Naive B cell (primary cell): ENCODE results near the gene FAM13A. TPM values are rescaled to one million over a fixed set of nuclear protein-coding genes. Genes with fewer than 3 reads are reported as not detected.
A peak's percentile ranks its signal among the peaks of the same experiment; 100 is the strongest.

Experiments used
- ATAC-seq, 2 donors: fragments of 150-1000 bp; cut with Tn5 transposase; 2 replicates each; pipeline ENCODE4 v1.10.0; 2021; ENCODE audit warnings: low read depth in 2 of 2, mild to moderate bottlenecking in 2 of 2, moderate library complexity in 2 of 2
- DNase-seq: peaks from one replicate; pipeline ENCODE4 v3.0.0; 2022
- H3K27ac Mint-ChIP-seq, 6 donors: one replicate each; pipeline ENCODE4 v1.8.0; 2020 to 2022; ENCODE audit warnings: mild to moderate bottlenecking in 6 of 6, mixed read lengths in 6 of 6, moderate library complexity in 5 of 6, inconsistent platforms in 2 of 6
- H3K27me3 Mint-ChIP-seq, 3 donors: one replicate each; pipeline ENCODE4 v1.8.0; 2021 to 2022; ENCODE audit warnings: mixed read lengths in 3 of 3, mild to moderate bottlenecking in 1 of 3
- H3K36me3 Mint-ChIP-seq, 2 donors: one replicate each; pipeline ENCODE4 v1.8.0; 2020 to 2022; ENCODE audit warnings: mixed read lengths in 2 of 2, inconsistent platforms in 1 of 2, mild to moderate bottlenecking in 1 of 2
- H3K4me1 Mint-ChIP-seq, 3 donors: one replicate each; pipeline ENCODE4 v1.8.0; 2020 to 2022; ENCODE audit warnings: mixed read lengths in 3 of 3, inconsistent platforms in 1 of 3, mild to moderate bottlenecking in 1 of 3, moderate library complexity in 1 of 3
- H3K4me3 Mint-ChIP-seq, 8 donors: one replicate each; pipeline ENCODE4 v1.8.0; 2020 to 2022; ENCODE audit warnings: mild to moderate bottlenecking in 8 of 8, mixed read lengths in 8 of 8, moderate library complexity in 8 of 8, inconsistent platforms in 2 of 8
- H3K9me3 Mint-ChIP-seq, 7 donors: one replicate each; pipeline ENCODE4 v1.8.0; 2020 to 2022; ENCODE audit warnings: mixed read lengths in 7 of 7, mild to moderate bottlenecking in 5 of 7, inconsistent platforms in 2 of 7, moderate library complexity in 1 of 7
- polyA plus RNA-seq, 6 donors: library from polyadenylated mRNA; unstranded; fragments of 300-500 nt; fragmentation: Illumina TruSeq; gene quantifications; one replicate each; pipeline ENCODE4 v1.2.3, GENCODE V29; 2021; ENCODE audit warnings: low read depth in 6 of 6

The FAM13A gene
- polyA plus RNA-seq, 6 donors from 2014 or later: 0.41 to 1.8 (median 0.61) TPM

- H3K9me3 Mint-ChIP-seq: no peaks in the 10 kb centered on the region
Observed at GRCh38 chr4:88807499-88807898, 249.5 kb downstream of the FAM13A start.

GRCh38 chr4:88804234-88804633, 252.8 kb downstream of the FAM13A start:
- DNase-seq (no peak), ATAC-seq (no peak)
- Mint-ChIP-seq H3K36me3 (no peaks in the 10 kb centered on the region), H3K27ac (no peak overlapping the region), H3K4me3 (no peak overlapping the region), H3K27me3 (no peaks in the 10 kb centered on the region), H3K4me1 (no peaks in the 10 kb centered on the region), H3K9me3 (no peaks in the 10 kb centered on the region)

More at GRCh38 chr4:88807499-88807898, 249.5 kb downstream of the FAM13A start:
- Mint-ChIP-seq H3K4me3 (no peak overlapping the region), H3K27me3 (no peaks in the 10 kb centered on the region), H3K36me3 (no peaks in the 10 kb centered on the region), H3K4me1 (no peaks in the 10 kb centered on the region), H3K27ac (no peak overlapping the region)
- ATAC-seq: no peak
- DNase-seq: no peak

GRCh38 chr4:88803600-88804096, 253.3 kb downstream of the FAM13A start:
- no peak overlapping the region for H3K27ac Mint-ChIP-seq
- DNase-seq (no peak), ATAC-seq (no peak)
- no peak overlapping the region for H3K4me3 Mint-ChIP-seq
- no peaks in the 10 kb centered on the region for H3K27me3 Mint-ChIP-seq
- H3K4me1 Mint-ChIP-seq: no peaks in the 10 kb centered on the region
- no peaks in the 10 kb centered on the region for H3K36me3 Mint-ChIP-seq
- no peaks in the 10 kb centered on the region for H3K9me3 Mint-ChIP-seq

GRCh38 chr4:88802585-88803286, 254.2 kb downstream of the FAM13A start:
- Mint-ChIP-seq H3K4me3 (no peak overlapping the region), H3K27me3 (no peaks in the 10 kb centered on the region), H3K27ac (no peak overlapping the region), H3K36me3 (no peaks in the 10 kb centered on the region), H3K4me1 (no peaks in the 10 kb centered on the region), H3K9me3 (peaks cover 0 to under 1% (median 0%) of the 10 kb centered on the region in 7 donors)
- DNase-seq (no peak), ATAC-seq (no peak)

GRCh38 chr4:88802138-88802537, 254.8 kb downstream of the FAM13A start:
- H3K27me3 Mint-ChIP-seq: no peaks in the 10 kb centered on the region
- ATAC-seq (no peak), DNase-seq (no peak)
- H3K36me3 Mint-ChIP-seq: no peaks in the 10 kb centered on the region
- H3K27ac Mint-ChIP-seq: no peak overlapping the region
- H3K4me3 Mint-ChIP-seq: no peak overlapping the region
- H3K4me1 Mint-ChIP-seq: no peaks in the 10 kb centered on the region
- peaks cover 0 to 5% (median 0%) of the 10 kb centered on the region in 7 donors for H3K9me3 Mint-ChIP-seq

- Mint-ChIP-seq H3K4me1 (no peaks in the 10 kb centered on the region), H3K9me3 (peaks cover 0 to 8% (median 2%) of the 10 kb centered on the region in 7 donors)
Observed at GRCh38 chr4:88799900-88800299, 257.1 kb downstream of the FAM13A start.

GRCh38 chr4:88797725-88798124, 259.3 kb downstream of the FAM13A start:
- H3K27me3 Mint-ChIP-seq: no peaks in the 10 kb centered on the region

More at GRCh38 chr4:88799900-88800299, 257.1 kb downstream of the FAM13A start:
- no peaks in the 10 kb centered on the region for H3K27me3 Mint-ChIP-seq
- H3K4me3 Mint-ChIP-seq: no peak overlapping the region
- H3K27ac Mint-ChIP-seq: no peak overlapping the region
- ATAC-seq (no peak), DNase-seq (no peak)
- no peaks in the 10 kb centered on the region for H3K36me3 Mint-ChIP-seq

GRCh38 chr4:88796545-88796944, 260.4 kb downstream of the FAM13A start:
- H3K27ac Mint-ChIP-seq: no peak overlapping the region
- no peaks in the 10 kb centered on the region for H3K36me3 Mint-ChIP-seq
- H3K4me3 Mint-ChIP-seq: no peak overlapping the region
- ATAC-seq: no peak
- H3K27me3 Mint-ChIP-seq: no peaks in the 10 kb centered on the region
- no peak for DNase-seq
- H3K9me3 Mint-ChIP-seq: peaks cover 0 to 8% (median 2%) of the 10 kb centered on the region in 7 donors
- H3K4me1 Mint-ChIP-seq: no peaks in the 10 kb centered on the region

More at GRCh38 chr4:88797725-88798124, 259.3 kb downstream of the FAM13A start:
- Mint-ChIP-seq H3K36me3 (no peaks in the 10 kb centered on the region), H3K27ac (peak overlapping the region in 1 of 6 donors; percentile 13), H3K4me1 (no peaks in the 10 kb centered on the region), H3K9me3 (peaks cover 0 to 8% (median 2%) of the 10 kb centered on the region in 7 donors), H3K4me3 (no peak overlapping the region)
- DNase-seq (no peak), ATAC-seq (no peak)

GRCh38 chr4:88794952-88795351, 262.0 kb downstream of the FAM13A start:
- Mint-ChIP-seq H3K27me3 (no peaks in the 10 kb centered on the region), H3K27ac (no peak overlapping the region), H3K9me3 (peaks cover 0 to 8% (median 2%) of the 10 kb centered on the region in 7 donors), H3K36me3 (no peaks in the 10 kb centered on the region), H3K4me3 (no peak overlapping the region), H3K4me1 (no peaks in the 10 kb centered on the region)
- no peak for DNase-seq
- ATAC-seq: no peak

GRCh38 chr4:88794087-88794690, 262.8 kb downstream of the FAM13A start:
- ATAC-seq (no peak), DNase-seq (no peak)
- Mint-ChIP-seq H3K4me1 (no peaks in the 10 kb centered on the region), H3K27ac (no peak overlapping the region), H3K36me3 (no peaks in the 10 kb centered on the region), H3K9me3 (peaks cover 0 to 8% (median 2%) of the 10 kb centered on the region in 7 donors), H3K4me3 (no peak overlapping the region), H3K27me3 (no peaks in the 10 kb centered on the region)

- no peak overlapping the region for H3K4me3 Mint-ChIP-seq
- H3K27me3 Mint-ChIP-seq: no peaks in the 10 kb centered on the region
- no peaks in the 10 kb centered on the region for H3K36me3 Mint-ChIP-seq
- H3K4me1 Mint-ChIP-seq: no peaks in the 10 kb centered on the region
- ATAC-seq (no peak), DNase-seq (no peak)
- peaks cover 0 to 8% (median 2%) of the 10 kb centered on the region in 7 donors for H3K9me3 Mint-ChIP-seq
- no peak overlapping the region for H3K27ac Mint-ChIP-seq
Observed at GRCh38 chr4:88793475-88793874, 263.5 kb downstream of the FAM13A start.

- ATAC-seq (no peak), DNase-seq (no peak)
- no peaks in the 10 kb centered on the region for H3K36me3 Mint-ChIP-seq
- no peaks in the 10 kb centered on the region for H3K4me1 Mint-ChIP-seq
- H3K27ac Mint-ChIP-seq: no peak overlapping the region
- no peak overlapping the region for H3K4me3 Mint-ChIP-seq
- H3K9me3 Mint-ChIP-seq: peaks cover 0 to 8% (median 2%) of the 10 kb centered on the region in 7 donors
- no peaks in the 10 kb centered on the region for H3K27me3 Mint-ChIP-seq
Observed at GRCh38 chr4:88792821-88793220, 264.2 kb downstream of the FAM13A start.

GRCh38 chr4:88792268-88792781, 264.7 kb downstream of the FAM13A start:
- DNase-seq (no peak), ATAC-seq (no peak)
- no peaks in the 10 kb centered on the region for H3K27me3 Mint-ChIP-seq
- H3K9me3 Mint-ChIP-seq: peaks cover 0 to 6% (median 0%) of the 10 kb centered on the region in 7 donors
- H3K36me3 Mint-ChIP-seq: no peaks in the 10 kb centered on the region
- H3K4me1 Mint-ChIP-seq: no peaks in the 10 kb centered on the region
- H3K27ac Mint-ChIP-seq: no peak overlapping the region
- no peak overlapping the region for H3K4me3 Mint-ChIP-seq

GRCh38 chr4:88791274-88791673, 265.7 kb downstream of the FAM13A start:
- H3K36me3 Mint-ChIP-seq: no peaks in the 10 kb centered on the region
- H3K4me1 Mint-ChIP-seq: no peaks in the 10 kb centered on the region
- DNase-seq: no peak
- ATAC-seq: no peak
- no peak overlapping the region for H3K4me3 Mint-ChIP-seq
- H3K27me3 Mint-ChIP-seq: no peaks in the 10 kb centered on the region
- no peaks in the 10 kb centered on the region for H3K9me3 Mint-ChIP-seq
- H3K27ac Mint-ChIP-seq: no peak overlapping the region
